ENCODE results near the gene SLC1A7. TPM values are rescaled to one million over a fixed set of nuclear protein-coding genes. Genes with fewer than 3 reads are reported as not detected.

The SLC1A7 gene
- total RNA-seq, 6 experiments from 2014 or later, result 0.31 to 1.3 (median 0.61) TPM

DNA sequence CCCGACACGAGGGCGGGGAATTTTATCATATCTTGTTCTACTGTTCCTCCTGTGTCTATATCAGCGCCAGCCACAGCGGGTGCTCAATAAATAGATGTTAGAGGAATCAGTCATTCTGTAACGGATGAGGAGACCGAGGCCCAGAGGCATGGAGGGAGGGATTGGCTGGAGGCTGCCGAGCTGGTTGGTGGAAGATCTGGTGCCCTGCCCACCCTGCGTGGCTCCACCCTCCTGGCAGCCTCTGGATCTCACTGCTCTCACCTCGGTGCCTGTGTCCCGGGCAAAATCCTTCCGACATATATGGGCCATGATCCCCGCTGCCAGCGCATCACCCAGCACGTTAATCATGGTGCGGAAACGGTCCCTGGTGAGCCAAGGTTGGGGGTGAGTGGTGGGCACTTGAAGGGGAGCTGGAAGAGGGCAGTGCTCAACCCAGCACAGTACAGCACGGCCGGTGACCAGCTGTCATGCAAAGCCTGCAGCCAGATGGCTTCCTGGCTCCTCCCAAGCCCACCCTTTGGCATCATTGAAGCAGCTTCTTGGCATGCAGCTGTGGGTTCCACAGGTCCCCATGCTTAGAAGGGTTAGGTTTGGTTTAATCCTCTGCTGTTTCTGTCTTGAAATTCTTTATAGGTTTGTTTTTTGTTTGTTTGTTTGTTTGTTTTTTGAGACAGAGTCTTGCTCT lies 53.7 kb downstream of the SLC1A7 start:
- 97% methylated on average over 5 of the region's 19 CpGs for WGBS (ENCODE audit: insufficient coverage, low coverage, low lambda C conversion rate, missing lambda C conversion rate)
- Histone ChIP-seq H3K9me3 (no peaks in the 10 kb centered on the region), H3K4me1 (peaks cover 0 to 20% (median 0%) of the 10 kb centered on the region in 4 donors), H3K27ac (no peak overlapping the region), H3K4me3 (no peak overlapping the region), H3K36me3 (no peaks in the 10 kb centered on the region), H3K27me3 (no peaks in the 10 kb centered on the region)
- DNase-seq, result no peak
- ATAC-seq, result no peak
- TF ChIP-seq CTCF (IDR thresholded peaks at IDR 0.05) (no peak), POLR2A (IDR thresholded peaks at IDR 0.05) (no peak)
- intact Hi-C loops (cut with DNase I), result no loop called here

- no peak for ATAC-seq
- 67% methylated on average over 3 of the region's 27 CpGs for WGBS (ENCODE audit: insufficient coverage, low coverage, low lambda C conversion rate, missing lambda C conversion rate)
- intact Hi-C loops (cut with DNase I), result no loop called here
- Histone ChIP-seq H3K27me3 (no peaks in the 10 kb centered on the region), H3K4me1 (peaks cover 0 to 20% (median 0%) of the 10 kb centered on the region in 4 donors), H3K4me3 (no peak overlapping the region), H3K27ac (no peak overlapping the region), H3K36me3 (no peaks in the 10 kb centered on the region), H3K9me3 (no peaks in the 10 kb centered on the region)
- DNase-seq, result no peak
- TF ChIP-seq CTCF (IDR thresholded peaks at IDR 0.05) (no peak), POLR2A (IDR thresholded peaks at IDR 0.05) (no peak)
Observed at GRCh38 chr1:53087332-53088285, 54.8 kb downstream of the SLC1A7 start.

- TF ChIP-seq CTCF (IDR thresholded peaks at IDR 0.05) (no peak), POLR2A (IDR thresholded peaks at IDR 0.05) (no peak)
- 70% methylated on average over 2 of the region's 4 CpGs for WGBS (ENCODE audit: insufficient coverage, low coverage, low lambda C conversion rate, missing lambda C conversion rate)
- H3K36me3 ChIP-seq, result no peaks in the 10 kb centered on the region
- H3K9me3 ChIP-seq, result no peaks in the 10 kb centered on the region
- intact Hi-C loops (cut with DNase I), result no loop called here
- H3K27me3 ChIP-seq, result no peaks in the 10 kb centered on the region
- peaks cover 0 to 11% (median 0%) of the 10 kb centered on the region in 4 donors for H3K4me1 ChIP-seq
- no peak overlapping the region for H3K27ac ChIP-seq
- DNase-seq (no peak), ATAC-seq (no peak)
- H3K4me3 ChIP-seq, result no peak overlapping the region
Observed at GRCh38 chr1:53086491-53087070, 55.9 kb downstream of the SLC1A7 start.

DNA sequence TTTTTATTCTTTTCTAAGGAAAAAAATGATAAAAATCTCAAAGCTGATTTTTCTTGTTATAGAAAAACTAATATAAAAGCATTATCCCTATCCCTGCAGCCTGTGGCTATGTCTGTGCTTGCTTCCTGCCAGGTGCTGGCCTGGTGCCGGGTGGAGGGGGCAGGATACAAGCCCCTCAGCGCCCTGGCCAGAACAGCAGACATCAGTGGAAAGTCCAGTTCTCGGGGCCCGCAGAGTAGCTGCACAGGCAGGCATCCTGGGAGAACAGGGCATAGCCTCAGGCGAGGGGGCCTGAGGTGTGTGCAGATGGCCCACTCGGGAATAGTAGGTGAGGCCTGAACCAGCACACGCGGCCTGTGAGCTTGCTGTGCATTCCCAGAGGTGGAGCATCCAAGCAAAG lies 57.0 kb downstream of the SLC1A7 start:
- intact Hi-C loops (cut with DNase I), result no loop called here
- TF ChIP-seq CTCF (IDR thresholded peaks at IDR 0.05) (no peak), POLR2A (IDR thresholded peaks at IDR 0.05) (no peak)
- Histone ChIP-seq H3K4me3 (no peak overlapping the region), H3K36me3 (no peaks in the 10 kb centered on the region), H3K4me1 (peaks cover 0 to 7% (median 0%) of the 10 kb centered on the region in 4 donors), H3K27me3 (no peaks in the 10 kb centered on the region), H3K27ac (no peak overlapping the region), H3K9me3 (no peaks in the 10 kb centered on the region)
- no peak for ATAC-seq
- no peak for DNase-seq
- WGBS (ENCODE audit: insufficient coverage, low coverage, low lambda C conversion rate, missing lambda C conversion rate), result 87% methylated on average over 4 of the region's 8 CpGs
